Stomach (tissue), 4 donors: ENCODE measurements around the gene FRAT2.

ENCODE experiments used
- POLR2A ChIP-seq, 4 donors: fragments of 450-650 bp; IDR thresholded peaks; one replicate each; pipeline ENCODE4 v1.6.1; 2016; ENCODE audit warnings: antibody characterized with exemption in 4 of 4, control low read depth in 2 of 4, mild to moderate bottlenecking in 1 of 4, moderate library complexity in 1 of 4
- POLR2AphosphoS5 ChIP-seq, 3 donors: sonication (generic); formaldehyde crosslinking; IDR thresholded peaks; one replicate each; pipeline ENCODE4 v1.6.1; 2016; ENCODE audit warnings: antibody characterized with exemption in 3 of 3
- TF ChIP-seq, protein P1 (sequence below), 7 experiments: fragments of 450-650 bp in 4 of 7; fragments of 200-600 bp in 3 of 7; sonication (generic) in 3 of 7; IDR thresholded peaks; one replicate each; pipeline ENCODE4 v1.5.1; 2016 to 2019; ENCODE audit warnings: antibody characterized with exemption in 7 of 7, control low read depth in 2 of 7, mild to moderate bottlenecking in 1 of 7

DNA sequence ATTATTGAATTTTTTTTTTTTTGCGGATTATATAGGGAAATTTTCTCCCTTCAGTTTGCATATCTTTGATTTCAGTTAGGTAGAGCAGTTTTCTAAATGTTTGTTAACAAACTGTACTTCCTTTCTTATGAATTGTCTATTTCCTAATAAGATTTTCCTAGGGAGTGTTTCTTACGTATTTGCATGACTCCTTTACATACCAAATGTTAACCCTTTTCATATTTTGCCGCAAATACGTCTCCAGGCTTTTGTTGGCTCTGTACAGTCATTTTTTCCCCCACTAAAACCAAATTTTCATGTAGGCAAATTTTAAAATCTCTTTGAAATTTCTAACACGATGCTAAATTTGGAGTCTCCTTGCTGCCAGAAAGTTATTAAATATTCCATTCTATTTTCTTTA is 1.9 kb upstream of the FRAT2 start:
- TF ChIP-seq POLR2A (IDR thresholded peaks at IDR 0.05) (no peak), POLR2AphosphoS5 (IDR thresholded peaks at IDR 0.05) (no peak)
- TF ChIP-seq, protein P1, sequence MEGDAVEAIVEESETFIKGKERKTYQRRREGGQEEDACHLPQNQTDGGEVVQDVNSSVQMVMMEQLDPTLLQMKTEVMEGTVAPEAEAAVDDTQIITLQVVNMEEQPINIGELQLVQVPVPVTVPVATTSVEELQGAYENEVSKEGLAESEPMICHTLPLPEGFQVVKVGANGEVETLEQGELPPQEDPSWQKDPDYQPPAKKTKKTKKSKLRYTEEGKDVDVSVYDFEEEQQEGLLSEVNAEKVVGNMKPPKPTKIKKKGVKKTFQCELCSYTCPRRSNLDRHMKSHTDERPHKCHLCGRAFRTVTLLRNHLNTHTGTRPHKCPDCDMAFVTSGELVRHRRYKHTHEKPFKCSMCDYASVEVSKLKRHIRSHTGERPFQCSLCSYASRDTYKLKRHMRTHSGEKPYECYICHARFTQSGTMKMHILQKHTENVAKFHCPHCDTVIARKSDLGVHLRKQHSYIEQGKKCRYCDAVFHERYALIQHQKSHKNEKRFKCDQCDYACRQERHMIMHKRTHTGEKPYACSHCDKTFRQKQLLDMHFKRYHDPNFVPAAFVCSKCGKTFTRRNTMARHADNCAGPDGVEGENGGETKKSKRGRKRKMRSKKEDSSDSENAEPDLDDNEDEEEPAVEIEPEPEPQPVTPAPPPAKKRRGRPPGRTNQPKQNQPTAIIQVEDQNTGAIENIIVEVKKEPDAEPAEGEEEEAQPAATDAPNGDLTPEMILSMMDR (IDR thresholded peaks at IDR 0.05) = no peak
